HCT116 (cell line): ENCODE measurements around the gene BBS4. TPM values are rescaled to one million over a fixed set of nuclear protein-coding genes. Genes with fewer than 3 reads are reported as not detected.

Source experiments
- ATAC-seq: fragments of 200-7000 bp; cut with Tn5 transposase; 2 replicates; pipeline ENCODE4 v1.9.1; 2020; ENCODE audit warnings: mild to moderate bottlenecking, moderate library complexity
- BruUV-seq: library from RNA; stranded (reverse); fragments of 400-500 nt; replicated peaks from 2 replicates; lab custom pipeline; 2021; lab: Mats Ljungman, UMichigan
- CTCF ChIA-PET: fragments of 300-600 bp; sonication (Branson Sonifier 250); formaldehyde crosslinking; loops from one replicate; lab custom pipeline; 2021; ENCODE audit warnings: antibody characterized with exemption; lab: Charles Lee
- POLR2A ChIA-PET: fragments of 300-600, 350-600 bp; sonication (Branson Sonifier 250); formaldehyde crosslinking; loops from one replicate; lab custom pipeline; 2021; ENCODE audit warnings: antibody characterized with exemption; lab: Charles Lee
- RAD21 ChIA-PET, 2 experiments: fragments of 300-600 bp; sonication (Branson Sonifier 250); formaldehyde crosslinking; loops; one replicate each; lab custom pipeline; 2023; ENCODE audit warnings: low total read pairs in 2 of 2; ENCODE audit not compliant: uncharacterized antibody in 2 of 2, unreplicated experiment in 2 of 2, low non-redundant PET in 1 of 2; lab: Charles Lee
- DNase-seq: peaks from one replicate; pipeline ENCODE4 v3.0.0-alpha.2; 2010; ENCODE audit warnings: low read depth, low spot score
- H2AFZ ChIP-seq: fragments of 200-600 bp; shearing (Covaris generic), sonication (generic); 2 replicates; pipeline ENCODE4 v1.6.1; 2017; ENCODE audit warnings: low read depth, mixed run types, mixed read lengths, antibody characterized with exemption, low read length; ENCODE audit not compliant: poor library complexity, severe bottlenecking
- H3K27ac ChIP-seq: 2 replicates; pipeline ENCODE4 v1.5.1; 2012; ENCODE audit warnings: low read depth, low read length
- H3K27me3 ChIP-seq: fragments of 200-600 bp; sonication (generic); 2 replicates; pipeline ENCODE4 v1.6.1; 2016; ENCODE audit warnings: mixed run types, low read length, mixed read lengths; ENCODE audit not compliant: insufficient read depth
- H3K36me3 ChIP-seq, 2 experiments: fragments of 200-500 bp in 1 of 2; fragments of 200-600 bp in 1 of 2; sonication (Bioruptor generic) in 1 of 2; sonication (generic) in 1 of 2; 2 replicates each; pipeline versions ENCODE4 v1.5.1 to v1.6.1; 2014 to 2016; ENCODE audit warnings: low read length in 2 of 2, inconsistent platforms in 1 of 2, mixed read lengths in 1 of 2, mixed run types in 1 of 2; ENCODE audit not compliant: insufficient read depth in 2 of 2, control insufficient read depth in 1 of 2
- H3K4me1 ChIP-seq, 2 experiments: fragments of 200-600 bp in 1 of 2; sonication (generic) in 1 of 2; 2 replicates each; pipeline versions ENCODE4 v1.5.1 to v1.6.1; 2012 to 2017; ENCODE audit warnings: low read length in 2 of 2, inconsistent platforms in 1 of 2, mild to moderate bottlenecking in 1 of 2, mixed read lengths in 1 of 2, mixed run types in 1 of 2, moderate library complexity in 1 of 2; ENCODE audit not compliant: insufficient read depth in 2 of 2, control insufficient read depth in 1 of 2
- H3K4me2 ChIP-seq: fragments of 200-600 bp; sonication (generic); 2 replicates; pipeline ENCODE4 v1.6.1; 2017; ENCODE audit warnings: mixed run types, low read length, mixed read lengths
- H3K4me3 ChIP-seq, 2 experiments: fragments of 200-600 bp in 1 of 2; sonication (generic) in 1 of 2; replicated peaks in 1 of 2; 2 replicates each; pipeline ENCODE4 v1.5.1; 2011 to 2016; ENCODE audit warnings: low read length in 2 of 2, control low read depth in 1 of 2, low read depth in 1 of 2, mild to moderate bottlenecking in 1 of 2, mixed read lengths in 1 of 2, mixed run types in 1 of 2
- H3K79me2 ChIP-seq: fragments of 200-600 bp; sonication (generic); 2 replicates; pipeline ENCODE4 v1.6.1; 2017; ENCODE audit warnings: mild to moderate bottlenecking, mixed run types, low read length, moderate library complexity, mixed read lengths; ENCODE audit not compliant: insufficient read depth
- H3K9ac ChIP-seq: fragments of 200-600 bp; sonication (generic); 2 replicates; pipeline ENCODE4 v1.6.1; 2016; ENCODE audit warnings: low read length, mixed read lengths
- H3K9me2 ChIP-seq: fragments of 200-600 bp; sonication (generic), shearing (Covaris generic); 2 replicates; pipeline ENCODE4 v1.6.1; 2017; ENCODE audit warnings: mixed run types, mild to moderate bottlenecking, moderate library complexity; ENCODE audit not compliant: insufficient read depth
- H3K9me3 ChIP-seq, 2 experiments: fragments of 200-500 bp in 1 of 2; fragments of 200-600 bp in 1 of 2; sonication (Bioruptor generic) in 1 of 2; sonication (generic) in 1 of 2; 2 replicates each; pipeline ENCODE4 v1.6.1; 2014 to 2017; ENCODE audit warnings: low read length in 2 of 2, mixed read lengths in 2 of 2, inconsistent platforms in 1 of 2, low read depth in 1 of 2, mild to moderate bottlenecking in 1 of 2, mixed run types in 1 of 2, moderate library complexity in 1 of 2; ENCODE audit not compliant: control insufficient read depth in 1 of 2, insufficient read depth in 1 of 2
- H4K20me1 ChIP-seq: fragments of 200-600 bp; sonication (generic), shearing (Covaris generic); 2 replicates; pipeline ENCODE4 v1.6.1; 2017; ENCODE audit warnings: mixed run types, mild to moderate bottlenecking, moderate library complexity; ENCODE audit not compliant: insufficient read depth
- JUND ChIP-seq: IDR thresholded peaks from 2 replicates; pipeline ENCODE4 v1.6.1; 2012
- MAX ChIP-seq: IDR thresholded peaks from 2 replicates; pipeline ENCODE4 v1.6.1; 2012
- POLR2A ChIP-seq: IDR thresholded peaks from 2 replicates; pipeline ENCODE4 v1.7.0; 2011; ENCODE audit warnings: borderline replicate concordance; ENCODE audit not compliant: insufficient read depth, insufficient read length; ENCODE audit errors: extremely low read depth
- POLR2AphosphoS5 ChIP-seq: IDR thresholded peaks from 2 replicates; pipeline ENCODE4 v1.6.1; 2011; ENCODE audit warnings: mild to moderate bottlenecking, low read depth, low read length, moderate library complexity
- RAD21 ChIP-seq: IDR thresholded peaks from 2 replicates; pipeline ENCODE4 v1.6.1; 2012; ENCODE audit warnings: low read depth, mild to moderate bottlenecking
- SIN3A ChIP-seq: IDR thresholded peaks from 2 replicates; pipeline ENCODE4 v1.6.1; 2012; ENCODE audit warnings: low read depth
- SRF ChIP-seq: IDR thresholded peaks from 2 replicates; pipeline ENCODE4 v1.6.1; 2012; ENCODE audit warnings: low read depth
- YY1 ChIP-seq: IDR thresholded peaks from 2 replicates; pipeline ENCODE4 v1.6.1; 2011; ENCODE audit warnings: low read length, low read depth, moderate library complexity, mild to moderate bottlenecking; ENCODE audit not compliant: insufficient replicate concordance; ENCODE audit errors: extremely low read depth
- ZBTB33 ChIP-seq: IDR thresholded peaks from 2 replicates; pipeline ENCODE4 v1.6.1; 2011; ENCODE audit warnings: mild to moderate bottlenecking, low read length, moderate library complexity; ENCODE audit not compliant: insufficient replicate concordance; ENCODE audit errors: extremely low read depth
- ZFX ChIP-seq: fragments of 450-650 bp; IDR thresholded peaks from 2 replicates; pipeline ENCODE4 v1.6.1; 2017
- ZNF274 ChIP-seq: fragments of 200-500 bp; sonication (Bioruptor generic); IDR thresholded peaks from 2 replicates; pipeline ENCODE4 v1.6.1; 2014; ENCODE audit warnings: mild to moderate bottlenecking, low read depth, low read length, inconsistent platforms
- intact Hi-C: fragments of 100-400 bp; cut with micrococcal nuclease; formaldehyde crosslinking; loops from 2 replicates; pipeline ENCODE4 v1.10.0; 2022
- total RNA-seq: library from RNA; stranded (reverse); gene quantifications from one replicate; pipeline ENCODE4 v1.2.1, GENCODE V29; 2021; ENCODE audit not compliant: unreplicated experiment

BBS4 gene
- total RNA-seq, 1 experiment from 2014 or later, result 10.0 TPM

GRCh38 chr15:72786676-72787345 is 100.8 kb downstream of the BBS4 start:
- ATAC-seq, result no peak
- no peak overlapping the region for H3K9ac ChIP-seq
- no TSS peak for BruUV-seq
- no peaks in the 10 kb centered on the region for H3K27me3 ChIP-seq
- H3K9me2 ChIP-seq, result no peaks in the 10 kb centered on the region
- H3K36me3 ChIP-seq, result peaks cover 0 to 3% of the 10 kb centered on the region in 2 experiments; a peak in 1 of 4 replicates
- H3K79me2 ChIP-seq, result peaks cover 17% of the 10 kb centered on the region
- ChIA-PET CTCF (no interaction called here), POLR2A (no interaction called here), RAD21 (no interaction called here)
- no peak for TF ChIP-seq RAD21
- no peak for TF ChIP-seq SIN3A
- TF ChIP-seq YY1, result no peak
- TF ChIP-seq JUND, result no peak
- TF ChIP-seq ZFX, result no peak
- TF ChIP-seq POLR2A, result no peak
- TF ChIP-seq ZBTB33, result no peak
- TF ChIP-seq ZNF274, result no peak
- no peak for TF ChIP-seq POLR2AphosphoS5
- no peak for TF ChIP-seq SRF
- TF ChIP-seq MAX, result no peak
- no peaks in the 10 kb centered on the region for H3K9me3 ChIP-seq
- no peak overlapping the region for H3K27ac ChIP-seq
- H4K20me1 ChIP-seq, result no peaks in the 10 kb centered on the region; the same call in 1 of the 2 replicates
- intact Hi-C loops, result no loop called here
- H3K4me1 ChIP-seq, result peaks cover 0 to 19% of the 10 kb centered on the region in 2 experiments; a peak in 3 of 4 replicates
- no peak overlapping the region for H3K4me3 ChIP-seq
- DNase-seq, result no peak
- H2AFZ ChIP-seq, result no peak overlapping the region
- H3K4me2 ChIP-seq, result no peak overlapping the region
